Measurements from ENCODE around the gene TLCD5. TPM values are rescaled to one million over a fixed set of nuclear protein-coding genes. Genes with fewer than 3 reads are reported as not detected.

TLCD5 gene
- total RNA-seq = 3.0 and 6.6 TPM in 2 replicates

DNA sequence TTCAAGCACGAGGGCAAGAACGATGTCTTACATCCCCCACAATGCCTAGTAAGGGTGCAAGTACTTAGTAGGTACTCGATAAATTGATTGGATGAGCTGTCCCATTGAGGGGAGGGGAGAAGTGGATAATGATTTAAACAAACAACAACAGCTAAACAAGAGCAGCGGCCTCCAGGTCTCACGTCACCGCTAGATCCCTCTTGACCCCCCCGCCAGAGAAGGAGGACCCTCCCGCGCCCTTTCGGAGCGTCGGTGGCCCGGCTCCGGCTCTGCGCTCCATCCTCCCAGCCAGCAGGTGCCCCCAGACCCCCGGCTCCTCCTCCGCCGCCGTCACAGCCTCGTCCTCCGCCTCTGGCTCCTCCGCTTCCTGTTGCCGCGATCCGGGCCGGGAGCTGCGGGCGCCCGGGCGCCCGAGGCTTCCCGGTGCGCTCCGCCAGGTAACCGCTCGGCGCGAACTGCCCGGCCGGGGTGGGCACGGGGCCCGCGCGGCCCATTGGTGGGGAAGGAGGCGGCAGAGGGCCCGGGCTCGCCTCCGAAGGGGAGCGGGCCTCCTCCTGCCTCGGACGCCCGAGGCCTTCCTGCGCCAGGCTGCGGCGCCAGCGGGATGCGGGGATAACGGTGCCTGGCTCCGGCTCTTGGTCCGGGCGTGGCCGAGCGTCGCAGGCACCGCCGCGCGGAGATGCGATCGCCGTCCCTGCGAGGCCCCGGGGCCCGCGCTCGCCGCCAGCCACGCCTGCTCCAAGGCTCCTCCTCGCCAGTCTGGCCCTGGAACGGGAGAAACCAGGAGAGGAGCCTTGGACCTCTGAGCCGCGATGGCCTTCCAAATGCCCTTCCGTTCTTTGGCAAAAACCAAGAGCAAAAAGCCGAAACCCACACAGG, at the start of gene TLCD5:
Gene TLCD5, plus strand, starts transcription at position 368 of the 879 bp plus-strand sequence. CDS start 2,143 bp downstream, outside the sequence.

DNA sequence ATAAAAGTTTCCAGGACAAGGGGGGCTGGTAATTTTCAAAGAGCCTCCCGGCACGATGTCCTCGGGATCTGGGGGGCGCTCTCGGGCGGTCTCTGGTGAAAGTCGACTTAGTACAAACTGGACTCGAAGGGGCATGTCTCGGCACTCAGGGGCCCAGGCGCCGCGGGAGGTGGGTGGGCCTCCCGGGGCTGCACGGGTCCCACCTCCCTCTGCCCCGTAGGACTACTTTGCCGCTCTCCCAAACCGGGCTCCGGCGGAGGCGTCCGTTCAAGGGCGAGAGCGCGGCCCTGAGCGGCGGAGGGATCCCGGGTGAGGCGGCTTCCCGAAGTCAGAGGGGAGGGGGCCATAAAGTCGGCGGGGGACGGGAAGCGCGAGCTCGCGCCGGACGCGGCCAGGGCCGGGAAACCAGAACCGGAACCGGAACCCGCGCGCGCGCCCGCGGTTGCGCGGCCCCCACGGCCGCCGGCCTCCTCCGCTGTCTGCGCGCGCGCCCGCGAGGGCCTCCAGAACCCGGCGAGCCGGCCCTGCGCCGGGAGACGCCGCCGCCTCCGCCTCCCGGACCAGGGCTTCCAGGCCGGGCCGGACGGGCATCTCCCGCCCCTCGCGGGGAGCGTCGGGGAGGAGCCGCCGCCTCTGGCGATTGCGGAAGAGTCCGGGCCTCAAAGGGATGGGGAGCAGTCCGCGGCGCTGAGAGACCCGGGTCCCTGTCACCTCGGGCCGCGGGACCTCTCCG, 11.0 kb downstream of the TLCD5 start, which contains the start of gene ARHGEF12:
Gene ARHGEF12, plus strand, starts transcription at position 506 of the 733 bp plus-strand sequence. CDS start 831 bp downstream, outside the sequence.

Other genes with a start within 250 kb of the TLCD5 start
- gene TRIM29, start 187.2 kb upstream of the TLCD5 start, total RNA-seq = not detected in 2 replicates
- gene OAF, start 114.3 kb upstream of the TLCD5 start, total RNA-seq = 79.8 and 94.4 TPM in 2 replicates
- gene POU2F3, start 85.2 kb upstream of the TLCD5 start, total RNA-seq = not detected in 2 replicates
- 30.9 and 38.2 TPM in 2 replicates for gene ARHGEF12, start 11.1 kb downstream of the TLCD5 start, total RNA-seq
- gene GRIK4, start 186.4 kb downstream of the TLCD5 start, total RNA-seq = not detected in 2 replicates

All from pericardium fibroblast (primary cell).